HepG2 (cell line): ENCODE measurements around the gene TEAD1. TPM values are rescaled to one million over a fixed set of nuclear protein-coding genes. Genes with fewer than 3 reads are reported as not detected.

ENCODE experiments used
- ARID5B ChIP-seq: IDR thresholded peaks from 2 replicates; pipeline ENCODE4 v1.4.0; 2020; ENCODE audit warnings: mild to moderate bottlenecking, missing genetic modification reagents
- HDAC2 ChIP-seq: sonication (generic); formaldehyde crosslinking; IDR thresholded peaks from 2 replicates; pipeline ENCODE4 v1.4.0; 2020; ENCODE audit warnings: missing genetic modification reagents
- PRDM15 ChIP-seq: sonication (generic); formaldehyde crosslinking; IDR thresholded peaks from 2 replicates; pipeline ENCODE4 v1.4.0; 2020; ENCODE audit warnings: missing genetic modification reagents
- RBM39 ChIP-seq: fragments of 200-400 bp; formaldehyde crosslinking; IDR thresholded peaks from one replicate; pipeline ENCODE4 v1.6.1; 2018; ENCODE audit warnings: antibody characterized with exemption, mild to moderate bottlenecking, low read depth, low read length; ENCODE audit not compliant: poor library complexity, severe bottlenecking
- YY1 ChIP-seq: IDR thresholded peaks from 2 replicates; pipeline ENCODE4 v1.6.1; 2011; ENCODE audit warnings: low read length, low read depth, moderate library complexity, mild to moderate bottlenecking; ENCODE audit not compliant: insufficient read depth, insufficient replicate concordance
- ZNF33B ChIP-seq: sonication (generic); formaldehyde crosslinking; IDR thresholded peaks from 2 replicates; pipeline ENCODE4 v1.5.1; 2020; ENCODE audit warnings: mild to moderate bottlenecking, missing genetic modification reagents
- polyA plus RNA-seq, 8 experiments: library from polyadenylated mRNA; depleted of rRNA in 3 of 8; stranded (reverse) in 7 of 8; unstranded in 1 of 8; fragments of >200 nt; fragmentation: Illumina TruSeq in 4 of 8; extraction: Trizol in 4 of 8; gene quantifications; 2 replicates each; pipeline versions ENCODE4 v1.2.1 to v1.2.3, GENCODE V29; 2011 to 2016; ENCODE audit warnings: low read depth in 4 of 8, missing spikeins in 1 of 8, mixed read lengths in 1 of 8; ENCODE audit not compliant: insufficient read depth in 1 of 8
- total RNA-seq, 5 experiments: library from RNA; depleted of rRNA; stranded (reverse); fragments of >200 nt; fragmentation: Illumina TruSeq; extraction: Trizol; gene quantifications; 2 replicates each; pipeline ENCODE4 v1.2.3, GENCODE V29; 2016; ENCODE audit warnings: low read depth in 1 of 5

The TEAD1 gene
- total and polyA plus RNA-seq, 2 of the 13 experiments (the other 11 are each of a cell fraction or from before 2014, with no cell fraction given) = 20.1 to 30.5 TPM

- TF ChIP-seq PRDM15 (CRISPR knock-in tag) = no peak
- TF ChIP-seq ARID5B (CRISPR knock-in tag) = peak; percentile 85
- no peak for TF ChIP-seq RBM39
- TF ChIP-seq ZNF33B = no peak
- 0 out of 2 replicates have a peak, but pooled peaks have one; percentile 36 for TF ChIP-seq HDAC2 (CRISPR knock-in tag)
- no peak for TF ChIP-seq YY1
Observed at GRCh38 chr11:12829131-12829530, 154.9 kb downstream of the TEAD1 start (continued).
